Spinal cord (tissue), 10 donors: Measurements from ENCODE around the gene ORMDL3. TPM values are rescaled to one million over a fixed set of nuclear protein-coding genes. Genes with fewer than 3 reads are reported as not detected.
"Not testable (repeated sequence)": the region's sequence is repeated elsewhere in the genome, so short reads cannot be mapped to it uniquely, and the experiment has no call there.

ENCODE experiments used
- DNase-seq, 6 donors: peaks; one replicate each; pipeline versions ENCODE4 v3.0.0 to v3.0.0-alpha.2; 2013 to 2015; ENCODE audit warnings: low spot score in 6 of 6, low read depth in 4 of 6
- H3K27ac ChIP-seq: one replicate; pipeline ENCODE4 v1.5.1; 2013; ENCODE audit warnings: low read depth, low read length, control low read depth
- H3K27me3 ChIP-seq: one replicate; pipeline ENCODE4 v1.6.1; 2013; ENCODE audit warnings: low read length; ENCODE audit not compliant: control insufficient read depth, insufficient read depth
- H3K36me3 ChIP-seq: one replicate; pipeline ENCODE4 v1.6.1; 2013; ENCODE audit warnings: low read length; ENCODE audit not compliant: control insufficient read depth, insufficient read depth
- H3K4me1 ChIP-seq: one replicate; pipeline ENCODE4 v1.6.1; 2013; ENCODE audit warnings: low read length; ENCODE audit not compliant: control insufficient read depth, insufficient read depth
- H3K4me3 ChIP-seq: one replicate; pipeline ENCODE4 v1.5.1; 2013; ENCODE audit warnings: low read depth, low read length, control low read depth
- H3K9me3 ChIP-seq: one replicate; pipeline ENCODE4 v1.6.1; 2013; ENCODE audit warnings: low read length; ENCODE audit not compliant: control insufficient read depth, insufficient read depth
- WGBS: methylation state at CpG from one replicate; pipeline ENCODE4 v1.1.5; 2013; ENCODE audit warnings: missing lambda C conversion rate; ENCODE audit not compliant: insufficient coverage; 5-methylcytosine and 5-hydroxymethylcytosine counted together
- polyA plus RNA-seq, 2 donors: library from polyadenylated mRNA; unstranded; fragments of 120-200 nt; gene quantifications; one replicate each; pipeline ENCODE4 v1.2.1, GENCODE V29; 2013; ENCODE audit not compliant: insufficient read length in 2 of 2
- total RNA-seq, 2 donors: library from RNA; depleted of rRNA in 1 of 2; stranded (reverse); fragments of 120-200 nt in 1 of 2; fragments of >200 nt in 1 of 2; gene quantifications; one replicate each; pipeline versions ENCODE4 v1.2.3 to v1.2.4, GENCODE V29; 2013 to 2014
- donor health status: healthy.

ORMDL3 gene
- total and polyA plus RNA-seq, 4 donors: 42.2 to 154 (median 92.8) TPM

GRCh38 chr17:39951924-39952679, 24.7 kb upstream of the ORMDL3 start:
- Histone ChIP-seq H3K4me1 (peaks cover 14% of the 10 kb centered on the region), H3K9me3 (no peaks in the 10 kb centered on the region), H3K36me3 (no peaks in the 10 kb centered on the region), H3K27me3 (no peaks in the 10 kb centered on the region), H3K27ac (peak overlapping the region; percentile 33), H3K4me3 (peak overlapping the region; percentile 40)
- no peak for DNase-seq
- 60% methylated on average over 18 of the region's 22 CpGs for WGBS

- Histone ChIP-seq H3K27me3 (no peaks in the 10 kb centered on the region), H3K9me3 (no peaks in the 10 kb centered on the region), H3K36me3 (no peaks in the 10 kb centered on the region), H3K27ac (no peak overlapping the region), H3K4me3 (no peak overlapping the region), H3K4me1 (peaks cover 14% of the 10 kb centered on the region)
- WGBS: 56% methylated on average over 2 of the region's 5 CpGs
- no peak for DNase-seq
These were observed 23.5 kb upstream of the ORMDL3 start for GRCh38 chr17:39950871-39951348.

GRCh38 chr17:39949028-39949427, 21.6 kb upstream of the ORMDL3 start:
- no peaks in the 10 kb centered on the region for H3K9me3 ChIP-seq
- peaks cover 14% of the 10 kb centered on the region for H3K4me1 ChIP-seq
- DNase-seq: no peak
- no peak overlapping the region for H3K4me3 ChIP-seq
- no peaks in the 10 kb centered on the region for H3K27me3 ChIP-seq
- H3K36me3 ChIP-seq: no peaks in the 10 kb centered on the region
- WGBS: 80% methylated on average over 1 of the region's 2 CpGs
- H3K27ac ChIP-seq: no peak overlapping the region

GRCh38 chr17:39948489-39948828, 21.1 kb upstream of the ORMDL3 start:
- DNase-seq, H3K27me3 ChIP-seq, H3K36me3 ChIP-seq, H3K27ac ChIP-seq, H3K4me3 ChIP-seq, H3K9me3 ChIP-seq: not testable (repeated sequence)
- peaks cover 12% of the 10 kb centered on the region for H3K4me1 ChIP-seq
- WGBS: 67% methylated on average over 2 of the region's 5 CpGs

GRCh38 chr17:39946551-39947330, 19.3 kb upstream of the ORMDL3 start:
- WGBS: 85% methylated on average over 11 of the region's 15 CpGs
- Histone ChIP-seq H3K4me1 (peaks cover 2% of the 10 kb centered on the region), H3K4me3 (no peak overlapping the region), H3K27me3 (no peaks in the 10 kb centered on the region), H3K9me3 (no peaks in the 10 kb centered on the region), H3K36me3 (no peaks in the 10 kb centered on the region), H3K27ac (no peak overlapping the region)
- DNase-seq: no peak

- WGBS: 79% methylated on average over 16 of the region's 16 CpGs
These were observed 17.0 kb upstream of the ORMDL3 start for GRCh38 chr17:39944393-39944711.

GRCh38 chr17:39943702-39944392, 16.4 kb upstream of the ORMDL3 start:
- no peak overlapping the region for H3K4me3 ChIP-seq
- peaks cover 7% of the 10 kb centered on the region for H3K4me1 ChIP-seq
- DNase-seq: no peak
- H3K36me3 ChIP-seq: no peaks in the 10 kb centered on the region
- no peak overlapping the region for H3K27ac ChIP-seq
- no peaks in the 10 kb centered on the region for H3K9me3 ChIP-seq
- WGBS: 80% methylated on average over 14 of the region's 14 CpGs
- H3K27me3 ChIP-seq: no peaks in the 10 kb centered on the region

More at GRCh38 chr17:39944393-39944711, 17.0 kb upstream of the ORMDL3 start:
- H3K27ac ChIP-seq: no peak overlapping the region
- H3K36me3 ChIP-seq: no peaks in the 10 kb centered on the region
- H3K4me1 ChIP-seq: peaks cover 7% of the 10 kb centered on the region
- H3K27me3 ChIP-seq: no peaks in the 10 kb centered on the region
- DNase-seq: no peak
- no peak overlapping the region for H3K4me3 ChIP-seq
- H3K9me3 ChIP-seq: no peaks in the 10 kb centered on the region

GRCh38 chr17:39939588-39940419, 12.4 kb upstream of the ORMDL3 start:
- Histone ChIP-seq H3K9me3 (no peaks in the 10 kb centered on the region), H3K27ac (peak overlapping the region; percentile 41), H3K36me3 (no peaks in the 10 kb centered on the region), H3K4me3 (no peak overlapping the region), H3K27me3 (no peaks in the 10 kb centered on the region), H3K4me1 (peaks cover 7% of the 10 kb centered on the region)
- WGBS: 63% methylated on average over 5 of the region's 6 CpGs
- DNase-seq: peak in 2 of 6 donors; percentile 32 to 35

- no peaks in the 10 kb centered on the region for H3K9me3 ChIP-seq
- no CpG with 5 or more reads among the region's 3 CpGs for WGBS
- H3K4me1 ChIP-seq: peaks cover 7% of the 10 kb centered on the region
- no peak overlapping the region for H3K27ac ChIP-seq
- no peaks in the 10 kb centered on the region for H3K27me3 ChIP-seq
- peak in 1 of 6 donors; percentile 63 for DNase-seq
- H3K4me3 ChIP-seq: no peak overlapping the region
- no peaks in the 10 kb centered on the region for H3K36me3 ChIP-seq
These were observed 11.7 kb upstream of the ORMDL3 start for GRCh38 chr17:39939106-39939505.
